ENCODE data around the gene ARPC1B. TPM values are rescaled to one million over a fixed set of nuclear protein-coding genes. Genes with fewer than 3 reads are reported as not detected.
"Not testable (repeated sequence)": the region's sequence is repeated elsewhere in the genome, so short reads cannot be mapped to it uniquely, and the experiment has no call there.

The ARPC1B gene
- total and polyA plus RNA-seq, 2 donors, result 186 to 204 TPM

GRCh38 chr7:99373091-99374066 is 1.2 kb upstream of the ARPC1B start:
- 85% methylated on average over 41 of the region's 41 CpGs for WGBS
- no peak for DNase-seq (ENCODE audit: low read depth in 6 of 9, low spot score in 9 of 9)
- Histone ChIP-seq H3K27ac (ENCODE audit: low read depth in 1 of 2, low read length in 1 of 2) (peak overlapping the region; percentile 92 to 99), H3K4me3 (ENCODE audit: low read length in 2 of 2) (peak overlapping the region; percentile 70 to 77), H3K27me3 (ENCODE audit: control insufficient read depth in 2 of 2, insufficient read depth in 1 of 2, low read length in 1 of 2) (no peaks in the 10 kb centered on the region), H3K9me3 (ENCODE audit: control insufficient read depth in 2 of 2, insufficient read depth in 1 of 2, low read length in 1 of 2) (no peaks in the 10 kb centered on the region), H3K36me3 (ENCODE audit: control insufficient read depth in 2 of 2, insufficient read depth in 2 of 2, low read length in 1 of 2) (peaks cover 11 to 21% of the 10 kb centered on the region in 2 donors), H3K4me1 (ENCODE audit: control insufficient read depth in 2 of 2, insufficient read depth in 2 of 2, low read length in 2 of 2) (peaks cover 19 to 43% of the 10 kb centered on the region in 2 donors)

GRCh38 chr7:99375070-99375807 is 709 bp downstream of the ARPC1B start:
- H3K27ac ChIP-seq (ENCODE audit: low read depth in 1 of 2, low read length in 1 of 2), result peak overlapping the region; percentile 57 to 90
- WGBS, result 6% methylated on average over 58 of the region's 58 CpGs
- peak overlapping the region; percentile 70 to 77 for H3K4me3 ChIP-seq (ENCODE audit: low read length in 2 of 2)
- DNase-seq (ENCODE audit: low read depth in 6 of 9, low spot score in 9 of 9), result peak in 5 of 9 donors; percentile 22 to 67 (median 45)
- no peaks in the 10 kb centered on the region for H3K9me3 ChIP-seq (ENCODE audit: control insufficient read depth in 2 of 2, insufficient read depth in 1 of 2, low read length in 1 of 2)
- peaks cover 4 to 18% of the 10 kb centered on the region in 2 donors for H3K36me3 ChIP-seq (ENCODE audit: control insufficient read depth in 2 of 2, insufficient read depth in 2 of 2, low read length in 1 of 2)
- H3K27me3 ChIP-seq (ENCODE audit: control insufficient read depth in 2 of 2, insufficient read depth in 1 of 2, low read length in 1 of 2), result no peaks in the 10 kb centered on the region
- H3K4me1 ChIP-seq (ENCODE audit: control insufficient read depth in 2 of 2, insufficient read depth in 2 of 2, low read length in 2 of 2), result peaks cover 31 to 54% of the 10 kb centered on the region in 2 donors

- peak overlapping the region in 1 of 2 donors; percentile 37 for H3K4me3 ChIP-seq (ENCODE audit: low read length in 2 of 2)
- peak overlapping the region; percentile 77 to 100 for H3K27ac ChIP-seq (ENCODE audit: low read depth in 1 of 2, low read length in 1 of 2)
- peaks cover 7 to 35% of the 10 kb centered on the region in 2 donors for H3K36me3 ChIP-seq (ENCODE audit: control insufficient read depth in 2 of 2, insufficient read depth in 2 of 2, low read length in 1 of 2)
- no peaks in the 10 kb centered on the region for H3K27me3 ChIP-seq (ENCODE audit: control insufficient read depth in 2 of 2, insufficient read depth in 1 of 2, low read length in 1 of 2)
- peak in 3 of 9 donors; percentile 18 to 47 (median 19) for DNase-seq (ENCODE audit: low read depth in 6 of 9, low spot score in 9 of 9)
- H3K9me3 ChIP-seq (ENCODE audit: control insufficient read depth in 2 of 2, insufficient read depth in 1 of 2, low read length in 1 of 2), result no peaks in the 10 kb centered on the region
- WGBS, result 38% methylated on average over 7 of the region's 7 CpGs
- H3K4me1 ChIP-seq (ENCODE audit: control insufficient read depth in 2 of 2, insufficient read depth in 2 of 2, low read length in 2 of 2), result peaks cover 29 to 43% of the 10 kb centered on the region in 2 donors
These were observed 4.6 kb downstream of the ARPC1B start for GRCh38 chr7:99379043-99379577.

- not testable (repeated sequence) for DNase-seq (ENCODE audit: low read depth in 6 of 9, low spot score in 9 of 9); H3K27me3 ChIP-seq (ENCODE audit: control insufficient read depth in 2 of 2, insufficient read depth in 1 of 2, low read length in 1 of 2); H3K9me3 ChIP-seq (ENCODE audit: control insufficient read depth in 2 of 2, insufficient read depth in 1 of 2, low read length in 1 of 2)
- Histone ChIP-seq H3K4me1 (ENCODE audit: control insufficient read depth in 2 of 2, insufficient read depth in 2 of 2, low read length in 2 of 2) (peaks cover 29 to 43% of the 10 kb centered on the region in 2 donors), H3K36me3 (ENCODE audit: control insufficient read depth in 2 of 2, insufficient read depth in 2 of 2, low read length in 1 of 2) (peaks cover 7 to 35% of the 10 kb centered on the region in 2 donors), H3K27ac (ENCODE audit: low read depth in 1 of 2, low read length in 1 of 2) (peak overlapping the region; percentile 98 to 100), H3K4me3 (ENCODE audit: low read length in 2 of 2) (peak overlapping the region in 1 of 2 donors; percentile 37)
- WGBS, result 72% methylated on average over 7 of the region's 7 CpGs
These were observed 5.1 kb downstream of the ARPC1B start for GRCh38 chr7:99379693-99380031.

GRCh38 chr7:99380032-99380822 is 5.7 kb downstream of the ARPC1B start:
- WGBS, result 16% methylated on average over 12 of the region's 12 CpGs
- H3K4me3 ChIP-seq (ENCODE audit: low read length in 2 of 2), result peak overlapping the region; percentile 25 to 37
- H3K4me1 ChIP-seq (ENCODE audit: control insufficient read depth in 2 of 2, insufficient read depth in 2 of 2, low read length in 2 of 2), result peaks cover 29 to 43% of the 10 kb centered on the region in 2 donors

GRCh38 chr7:99380823-99381663 is 6.5 kb downstream of the ARPC1B start:
- Histone ChIP-seq H3K27ac (ENCODE audit: low read depth in 1 of 2, low read length in 1 of 2) (peak overlapping the region; percentile 98 to 100), H3K4me1 (ENCODE audit: control insufficient read depth in 2 of 2, insufficient read depth in 2 of 2, low read length in 2 of 2) (peaks cover 27 to 36% of the 10 kb centered on the region in 2 donors), H3K27me3 (ENCODE audit: control insufficient read depth in 2 of 2, insufficient read depth in 1 of 2, low read length in 1 of 2) (no peaks in the 10 kb centered on the region), H3K36me3 (ENCODE audit: control insufficient read depth in 2 of 2, insufficient read depth in 2 of 2, low read length in 1 of 2) (peaks cover 7 to 39% of the 10 kb centered on the region in 2 donors), H3K4me3 (ENCODE audit: low read length in 2 of 2) (peak overlapping the region; percentile 25 to 37), H3K9me3 (ENCODE audit: control insufficient read depth in 2 of 2, insufficient read depth in 1 of 2, low read length in 1 of 2) (no peaks in the 10 kb centered on the region)
- DNase-seq (ENCODE audit: low read depth in 6 of 9, low spot score in 9 of 9), result peak in 6 of 9 donors; percentile 68 to 94 (median 84)
- 51% methylated on average over 16 of the region's 16 CpGs for WGBS

More at GRCh38 chr7:99380032-99380822, 5.7 kb downstream of the ARPC1B start:
- no peaks in the 10 kb centered on the region for H3K9me3 ChIP-seq (ENCODE audit: control insufficient read depth in 2 of 2, insufficient read depth in 1 of 2, low read length in 1 of 2)
- peaks cover 7 to 35% of the 10 kb centered on the region in 2 donors for H3K36me3 ChIP-seq (ENCODE audit: control insufficient read depth in 2 of 2, insufficient read depth in 2 of 2, low read length in 1 of 2)
- peak in 5 of 9 donors; percentile 35 to 75 (median 45) for DNase-seq (ENCODE audit: low read depth in 6 of 9, low spot score in 9 of 9)
- H3K27me3 ChIP-seq (ENCODE audit: control insufficient read depth in 2 of 2, insufficient read depth in 1 of 2, low read length in 1 of 2), result no peaks in the 10 kb centered on the region
- peak overlapping the region; percentile 98 to 100 for H3K27ac ChIP-seq (ENCODE audit: low read depth in 1 of 2, low read length in 1 of 2)

GRCh38 chr7:99381664-99382075 is 7.1 kb downstream of the ARPC1B start:
- Histone ChIP-seq H3K36me3 (ENCODE audit: control insufficient read depth in 2 of 2, insufficient read depth in 2 of 2, low read length in 1 of 2) (peaks cover 12 to 42% of the 10 kb centered on the region in 2 donors), H3K4me3 (ENCODE audit: low read length in 2 of 2) (no peak overlapping the region), H3K9me3 (ENCODE audit: control insufficient read depth in 2 of 2, insufficient read depth in 1 of 2, low read length in 1 of 2) (no peaks in the 10 kb centered on the region), H3K27ac (ENCODE audit: low read depth in 1 of 2, low read length in 1 of 2) (peak overlapping the region; percentile 98 to 100), H3K4me1 (ENCODE audit: control insufficient read depth in 2 of 2, insufficient read depth in 2 of 2, low read length in 2 of 2) (peaks cover 25 to 32% of the 10 kb centered on the region in 2 donors), H3K27me3 (ENCODE audit: control insufficient read depth in 2 of 2, insufficient read depth in 1 of 2, low read length in 1 of 2) (no peaks in the 10 kb centered on the region)
- no peak for DNase-seq (ENCODE audit: low read depth in 6 of 9, low spot score in 9 of 9)
- 98% methylated on average over 7 of the region's 7 CpGs for WGBS
